Keratinocyte (primary cell): ENCODE results near the gene MAP3K20. TPM values are rescaled to one million over a fixed set of nuclear protein-coding genes. Genes with fewer than 3 reads are reported as not detected.
A peak's percentile ranks its signal among the peaks of the same experiment; 100 is the strongest.

Experiments used
- DNase-seq: peaks from one replicate; pipeline ENCODE4 v3.0.0-alpha.2; 2011; ENCODE audit warnings: low read depth, missing footprints, low spot score
- FAIRE-seq: peaks from 2 replicates; lab custom pipeline; 2011; peaks lifted over from hg19 to GRCh38; lab: Jason Lieb, UNC
- H2AFZ ChIP-seq: 2 replicates; pipeline ENCODE4 v1.6.0; 2012; ENCODE audit warnings: low read length, control low read depth, inconsistent platforms; ENCODE audit not compliant: control insufficient read depth
- H3K27ac ChIP-seq: 2 replicates; pipeline ENCODE4 v1.5.1; 2011; ENCODE audit warnings: low read length; ENCODE audit not compliant: control insufficient read depth, insufficient read depth
- H3K27me3 ChIP-seq: 3 replicates; pipeline ENCODE4 v1.6.0; 2011; ENCODE audit warnings: low read length; ENCODE audit not compliant: control insufficient read depth, insufficient read depth; ENCODE audit errors: extremely low read depth
- H3K36me3 ChIP-seq, 2 experiments: 2 replicates in 1 of 2; 3 replicates in 1 of 2; pipeline ENCODE4 v1.5.1; 2011; ENCODE audit warnings: low read length in 2 of 2, mild to moderate bottlenecking in 1 of 2; ENCODE audit not compliant: control insufficient read depth in 2 of 2, insufficient read depth in 2 of 2; ENCODE audit errors: extremely low read depth in 1 of 2
- H3K4me1 ChIP-seq: 3 replicates; pipeline ENCODE4 v1.5.1; 2011; ENCODE audit warnings: low read length; ENCODE audit not compliant: control insufficient read depth, insufficient read depth; ENCODE audit errors: extremely low read depth
- H3K4me2 ChIP-seq: 3 replicates; pipeline ENCODE4 v1.6.0; 2011; ENCODE audit warnings: low read depth, low read length; ENCODE audit not compliant: control insufficient read depth, insufficient read depth; ENCODE audit errors: extremely low read depth
- H3K4me3 ChIP-seq, 3 experiments: fragments of 200-600 bp in 1 of 3; sonication (generic) in 1 of 3; 2 replicates in 2 of 3; 3 replicates in 1 of 3; pipeline ENCODE4 v1.5.1; 2011 to 2016; ENCODE audit warnings: low read length in 3 of 3, mild to moderate bottlenecking in 3 of 3, control low read depth in 2 of 3, inconsistent platforms in 1 of 3, low read depth in 1 of 3, mixed read lengths in 1 of 3, mixed run types in 1 of 3, moderate library complexity in 1 of 3; ENCODE audit not compliant: control insufficient read depth in 2 of 3, insufficient read depth in 2 of 3; ENCODE audit errors: extremely low read depth in 1 of 3
- H3K79me2 ChIP-seq: 2 replicates; pipeline ENCODE4 v1.6.0; 2012; ENCODE audit warnings: low read length; ENCODE audit not compliant: control insufficient read depth, insufficient read depth
- H3K9ac ChIP-seq: 3 replicates; pipeline ENCODE4 v1.6.0; 2011; ENCODE audit warnings: low read length; ENCODE audit not compliant: control insufficient read depth, insufficient read depth; ENCODE audit errors: extremely low read depth
- H3K9me1 ChIP-seq: 3 replicates; pipeline ENCODE4 v1.6.0; 2011; ENCODE audit warnings: low read length; ENCODE audit not compliant: control insufficient read depth, insufficient read depth; ENCODE audit errors: extremely low read depth
- H3K9me3 ChIP-seq: 2 replicates; pipeline ENCODE4 v1.5.1; 2012; ENCODE audit warnings: low read depth, low read length; ENCODE audit not compliant: control insufficient read depth
- H4K20me1 ChIP-seq: 3 replicates; pipeline ENCODE4 v1.6.0; 2011; ENCODE audit warnings: low read length; ENCODE audit not compliant: control insufficient read depth, insufficient read depth; ENCODE audit errors: extremely low read depth
- CTCF ChIP-seq, 3 experiments: IDR thresholded peaks in 1 of 3; conservative IDR thresholded peaks in 1 of 3; optimal IDR thresholded peaks in 1 of 3; 2 replicates in 2 of 3; 3 replicates in 1 of 3; pipeline versions ENCODE3 to v1.5.1; 2011; ENCODE audit warnings: low read length in 3 of 3, mild to moderate bottlenecking in 3 of 3, moderate library complexity in 2 of 3, control low read depth in 1 of 3, inconsistent platforms in 1 of 3; ENCODE audit not compliant: insufficient read depth in 2 of 3; ENCODE audit errors: extremely low read depth in 1 of 3
- EZH2 ChIP-seq: IDR thresholded peaks from one replicate; pipeline ENCODE4 v1.6.1; 2012; ENCODE audit warnings: inconsistent platforms, mild to moderate bottlenecking, low read length, moderate library complexity
- dilution Hi-C: fragments of 300-500 bp; cut with MboI; formaldehyde crosslinking; loops from one replicate; pipeline ENCODE4 v1.7.0; 2020; ENCODE audit warnings: low sequenced_read_pairs; ENCODE audit not compliant: extremely low pct_ligation_motif_present
- polyA plus RNA-seq, 5 experiments: library from polyadenylated mRNA; depleted of rRNA in 3 of 5; stranded (reverse) in 3 of 5; stranded (forward) in 1 of 5; unstranded in 1 of 5; fragments of >200 nt; gene quantifications; 1 replicate in 1 of 5; 2 replicates in 3 of 5; 3 replicates in 1 of 5; pipeline versions ENCODE4 v1.2.1 to v1.2.3, GENCODE V29; 2011 to 2012; ENCODE audit warnings: missing spikeins in 2 of 5, low read depth in 1 of 5, low replicate concordance in 1 of 5

MAP3K20 gene
- polyA plus RNA-seq, 1 donor (not counting 4 experiments of a cell fraction or from before 2014, with no cell fraction given) = 31.7 TPM

GRCh38 chr2:173122936-173123335 lies 47.3 kb downstream of the MAP3K20 start:
- no peaks in the 10 kb centered on the region for H4K20me1 ChIP-seq
- dilution Hi-C loops = no loop called here
- no peaks in the 10 kb centered on the region for H3K9me1 ChIP-seq
- DNase-seq (no peak), FAIRE-seq (peak; percentile 9)
- TF ChIP-seq CTCF (optimal IDR thresholded peaks at IDR 0.05 in 1 of 3, IDR thresholded peaks at IDR 0.05 in 1 of 3, conservative IDR thresholded peaks at IDR 0.05 in 1 of 3; ENCODE audit: extremely low read depth in 1 of 3, insufficient read depth in 2 of 3, low read length in 3 of 3) (no peak), EZH2 (no peak)
- no peak overlapping the region for H2AFZ ChIP-seq
- no peaks in the 10 kb centered on the region for H3K9me3 ChIP-seq
- H3K4me1 ChIP-seq = peaks cover 28% of the 10 kb centered on the region
- H3K36me3 ChIP-seq = peaks cover 0 to 6% of the 10 kb centered on the region in 2 experiments
- H3K79me2 ChIP-seq = peaks cover 20% of the 10 kb centered on the region
- no peak overlapping the region for H3K4me3 ChIP-seq
- no peak overlapping the region for H3K9ac ChIP-seq
- no peak overlapping the region for H3K27ac ChIP-seq
- H3K27me3 ChIP-seq = no peaks in the 10 kb centered on the region
- H3K4me2 ChIP-seq = no peak overlapping the region

GRCh38 chr2:173124441-173124840 lies 48.8 kb downstream of the MAP3K20 start:
- peaks cover 17% of the 10 kb centered on the region for H3K79me2 ChIP-seq
- H3K36me3 ChIP-seq = peaks cover 0 to 6% of the 10 kb centered on the region in 2 experiments
- H3K9me3 ChIP-seq = no peaks in the 10 kb centered on the region
- dilution Hi-C loops = no loop called here
- peak overlapping the region; percentile 37 for H3K4me2 ChIP-seq
- peaks cover 28% of the 10 kb centered on the region for H3K4me1 ChIP-seq
- no peaks in the 10 kb centered on the region for H4K20me1 ChIP-seq
- no peak overlapping the region for H2AFZ ChIP-seq
- TF ChIP-seq CTCF (optimal IDR thresholded peaks at IDR 0.05 in 1 of 3, IDR thresholded peaks at IDR 0.05 in 1 of 3, conservative IDR thresholded peaks at IDR 0.05 in 1 of 3; ENCODE audit: extremely low read depth in 1 of 3, insufficient read depth in 2 of 3, low read length in 3 of 3) = peak in 2 of 3 experiments; percentile 7 to 31
- no peak for TF ChIP-seq EZH2
- H3K4me3 ChIP-seq = peak overlapping the region in 1 of 3 experiments; percentile 2
- peak; percentile 86 for DNase-seq
- no peak overlapping the region for H3K9ac ChIP-seq
- H3K27ac ChIP-seq = no peak overlapping the region
- H3K9me1 ChIP-seq = no peaks in the 10 kb centered on the region
- H3K27me3 ChIP-seq = no peaks in the 10 kb centered on the region
- peak; percentile 88 for FAIRE-seq
